Neural crest cell (in vitro differentiated cells): ENCODE measurements around the gene RNF150. TPM values are rescaled to one million over a fixed set of nuclear protein-coding genes. Genes with fewer than 3 reads are reported as not detected.

Source experiments
- DNase-seq: peaks from one replicate; pipeline ENCODE4 v3.0.0; 2021; ENCODE audit warnings: low read depth, mixed read lengths, low spot score
- H3K27ac Mint-ChIP-seq: one replicate; pipeline ENCODE4 v1.8.0; 2021; ENCODE audit warnings: mild to moderate bottlenecking, mixed read lengths; ENCODE audit not compliant: unreplicated experiment
- H3K27me3 Mint-ChIP-seq: 2 replicates; pipeline ENCODE4 v1.8.0; 2021; ENCODE audit warnings: low read depth, mild to moderate bottlenecking, mixed read lengths
- H3K36me3 Mint-ChIP-seq: 2 replicates; pipeline ENCODE4 v1.8.0; 2021; ENCODE audit warnings: low read depth, mild to moderate bottlenecking, mixed read lengths
- H3K4me1 Mint-ChIP-seq: 2 replicates; pipeline ENCODE4 v1.8.0; 2021; ENCODE audit warnings: mixed read lengths
- H3K4me3 Mint-ChIP-seq: one replicate; pipeline ENCODE4 v1.8.0; 2021; ENCODE audit warnings: mild to moderate bottlenecking, mixed read lengths
- H3K9me3 Mint-ChIP-seq: 2 replicates; pipeline ENCODE4 v1.8.0; 2021; ENCODE audit warnings: mixed read lengths
- total RNA-seq: library from RNA; stranded (reverse); gene quantifications from 2 replicates; pipeline ENCODE4 v1.2.1, GENCODE V29; 2021
- TF ChIP-seq, protein P1 (sequence below): fragments of 200-600 bp; sonication (generic); conservative IDR thresholded peaks from 2 replicates; pipeline ENCODE4 v1.5.0; 2021; ENCODE audit warnings: antibody characterized with exemption, mild to moderate bottlenecking

RNF150 gene
- total RNA-seq, 1 donor from 2014 or later = 23.3 TPM

DNA sequence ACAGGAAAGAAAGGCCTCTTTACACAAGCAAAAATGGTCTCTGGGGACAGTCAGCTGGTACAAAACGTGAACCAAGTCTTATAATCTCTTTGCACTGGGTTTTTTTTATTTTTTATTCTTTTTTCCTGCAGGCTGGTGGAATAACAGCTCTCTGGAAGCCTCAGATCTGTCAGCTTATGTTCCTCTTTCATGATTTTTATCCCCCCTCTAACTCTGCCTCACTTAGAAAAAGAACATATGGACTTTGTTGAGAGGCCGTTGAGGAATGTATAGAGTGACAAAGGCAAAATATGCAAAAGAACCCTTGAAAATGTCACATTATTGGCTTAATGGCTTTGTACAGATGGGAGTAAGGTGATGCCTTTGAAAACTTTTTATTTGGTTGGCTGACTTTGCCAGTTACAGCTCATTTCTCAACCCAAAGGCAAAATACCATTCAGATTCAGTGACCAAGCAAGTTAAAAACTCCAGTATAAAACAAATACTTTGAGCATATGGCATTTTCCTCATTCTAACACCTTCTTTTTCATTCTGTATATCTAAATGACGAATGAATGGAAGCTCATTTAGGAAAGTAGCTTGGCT is 111.1 kb downstream of the RNF150 start:
- Mint-ChIP-seq H3K27ac (no peak overlapping the region), H3K27me3 (no peaks in the 10 kb centered on the region), H3K9me3 (no peaks in the 10 kb centered on the region), H3K4me3 (no peak overlapping the region), H3K4me1 (peaks cover 10% of the 10 kb centered on the region), H3K36me3 (no peaks in the 10 kb centered on the region)
- TF ChIP-seq, protein P1, sequence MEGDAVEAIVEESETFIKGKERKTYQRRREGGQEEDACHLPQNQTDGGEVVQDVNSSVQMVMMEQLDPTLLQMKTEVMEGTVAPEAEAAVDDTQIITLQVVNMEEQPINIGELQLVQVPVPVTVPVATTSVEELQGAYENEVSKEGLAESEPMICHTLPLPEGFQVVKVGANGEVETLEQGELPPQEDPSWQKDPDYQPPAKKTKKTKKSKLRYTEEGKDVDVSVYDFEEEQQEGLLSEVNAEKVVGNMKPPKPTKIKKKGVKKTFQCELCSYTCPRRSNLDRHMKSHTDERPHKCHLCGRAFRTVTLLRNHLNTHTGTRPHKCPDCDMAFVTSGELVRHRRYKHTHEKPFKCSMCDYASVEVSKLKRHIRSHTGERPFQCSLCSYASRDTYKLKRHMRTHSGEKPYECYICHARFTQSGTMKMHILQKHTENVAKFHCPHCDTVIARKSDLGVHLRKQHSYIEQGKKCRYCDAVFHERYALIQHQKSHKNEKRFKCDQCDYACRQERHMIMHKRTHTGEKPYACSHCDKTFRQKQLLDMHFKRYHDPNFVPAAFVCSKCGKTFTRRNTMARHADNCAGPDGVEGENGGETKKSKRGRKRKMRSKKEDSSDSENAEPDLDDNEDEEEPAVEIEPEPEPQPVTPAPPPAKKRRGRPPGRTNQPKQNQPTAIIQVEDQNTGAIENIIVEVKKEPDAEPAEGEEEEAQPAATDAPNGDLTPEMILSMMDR = no peak
- no peak for DNase-seq

DNA sequence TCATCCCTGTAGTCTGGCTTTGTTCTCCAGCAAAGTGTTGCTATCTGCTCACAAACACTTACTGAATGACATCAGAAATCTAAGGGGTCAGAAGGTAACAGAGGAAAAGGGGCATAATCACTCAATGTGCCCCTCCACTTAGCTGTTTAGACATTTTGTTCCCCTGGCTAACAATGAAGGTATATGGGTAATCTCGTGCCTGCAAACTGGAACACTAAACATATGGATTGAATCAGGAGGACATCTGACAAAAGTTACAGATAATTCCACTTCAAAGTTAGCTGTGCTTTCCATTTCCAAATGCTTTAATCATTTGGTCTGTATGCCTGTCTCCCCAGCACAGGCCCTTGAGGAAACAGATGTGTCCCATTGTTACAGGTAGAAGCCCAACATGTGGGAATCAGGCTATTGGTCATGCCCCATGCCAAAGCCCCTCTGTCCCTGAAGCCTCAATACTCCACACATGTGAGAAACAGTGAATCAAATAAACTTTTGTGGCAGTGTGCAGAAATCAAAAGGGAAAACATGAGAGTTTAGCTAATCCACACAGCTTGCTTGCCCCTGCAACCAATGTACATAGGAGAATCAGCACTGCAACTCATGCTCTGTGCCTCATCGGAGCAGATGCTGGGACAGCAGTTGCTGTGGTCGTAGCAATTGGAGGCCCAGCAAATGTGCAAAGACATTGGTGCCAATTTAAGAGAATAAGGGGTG is 111.7 kb downstream of the RNF150 start:
- no peaks in the 10 kb centered on the region for H3K9me3 Mint-ChIP-seq
- TF ChIP-seq, protein P1 = no peak
- H3K4me3 Mint-ChIP-seq = no peak overlapping the region
- H3K4me1 Mint-ChIP-seq = peaks cover 10% of the 10 kb centered on the region
- DNase-seq = no peak
- H3K27ac Mint-ChIP-seq = no peak overlapping the region
- no peaks in the 10 kb centered on the region for H3K27me3 Mint-ChIP-seq
- H3K36me3 Mint-ChIP-seq = no peaks in the 10 kb centered on the region

DNA sequence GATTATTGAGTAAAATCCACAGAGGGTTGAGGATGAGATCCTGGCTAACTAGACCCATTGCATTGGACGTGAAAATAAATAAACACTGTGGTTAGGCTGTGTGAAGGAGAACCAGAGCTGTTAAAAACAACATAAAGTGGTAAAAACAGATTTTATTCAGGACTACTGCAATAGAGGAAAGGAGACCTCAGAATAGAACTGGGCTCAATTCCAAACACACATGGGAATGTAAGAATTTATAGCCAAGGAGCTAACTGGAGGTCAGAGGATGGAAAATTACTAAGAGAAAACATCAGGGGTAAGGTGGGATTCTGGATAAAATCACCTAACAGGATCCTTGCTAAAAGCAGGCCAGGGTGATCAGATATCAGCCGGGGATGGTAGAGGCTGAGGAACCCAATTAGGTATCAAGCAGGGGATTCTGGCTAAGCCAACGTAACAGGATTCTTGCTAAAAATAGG is 112.4 kb downstream of the RNF150 start:
- H3K27me3 Mint-ChIP-seq = no peaks in the 10 kb centered on the region
- TF ChIP-seq, protein P1 = no peak

DNA sequence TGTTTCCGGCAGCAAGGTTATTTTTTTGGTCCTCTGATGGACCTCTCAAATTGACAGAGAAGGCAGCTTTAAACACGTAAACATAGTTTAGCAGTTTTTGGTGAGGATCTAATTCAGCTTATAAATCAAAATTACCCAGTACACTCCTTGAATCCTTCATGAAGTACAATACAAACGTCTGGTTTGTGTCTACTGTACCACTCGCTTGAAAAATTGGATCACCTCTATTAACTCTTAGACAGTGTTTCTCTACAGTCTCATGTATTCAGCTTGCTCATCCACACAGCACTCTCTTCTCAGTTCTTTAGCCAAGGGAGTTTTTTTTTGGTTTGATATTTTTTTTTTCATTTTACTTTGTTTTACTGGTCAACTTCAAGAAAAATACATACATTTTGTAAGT is 113.5 kb downstream of the RNF150 start:
- DNase-seq = no peak
- Mint-ChIP-seq H3K4me3 (no peak overlapping the region), H3K27ac (no peak overlapping the region), H3K9me3 (no peaks in the 10 kb centered on the region), H3K27me3 (no peaks in the 10 kb centered on the region), H3K4me1 (peaks cover 10% of the 10 kb centered on the region), H3K36me3 (no peaks in the 10 kb centered on the region)
- TF ChIP-seq, protein P1 = no peak

More for the DNA sequence above, 112.4 kb downstream of the RNF150 start:
- Mint-ChIP-seq H3K4me3 (no peak overlapping the region), H3K4me1 (peaks cover 10% of the 10 kb centered on the region), H3K36me3 (no peaks in the 10 kb centered on the region), H3K9me3 (no peaks in the 10 kb centered on the region), H3K27ac (peak overlapping the region; percentile 22)
- no peak for DNase-seq

DNA sequence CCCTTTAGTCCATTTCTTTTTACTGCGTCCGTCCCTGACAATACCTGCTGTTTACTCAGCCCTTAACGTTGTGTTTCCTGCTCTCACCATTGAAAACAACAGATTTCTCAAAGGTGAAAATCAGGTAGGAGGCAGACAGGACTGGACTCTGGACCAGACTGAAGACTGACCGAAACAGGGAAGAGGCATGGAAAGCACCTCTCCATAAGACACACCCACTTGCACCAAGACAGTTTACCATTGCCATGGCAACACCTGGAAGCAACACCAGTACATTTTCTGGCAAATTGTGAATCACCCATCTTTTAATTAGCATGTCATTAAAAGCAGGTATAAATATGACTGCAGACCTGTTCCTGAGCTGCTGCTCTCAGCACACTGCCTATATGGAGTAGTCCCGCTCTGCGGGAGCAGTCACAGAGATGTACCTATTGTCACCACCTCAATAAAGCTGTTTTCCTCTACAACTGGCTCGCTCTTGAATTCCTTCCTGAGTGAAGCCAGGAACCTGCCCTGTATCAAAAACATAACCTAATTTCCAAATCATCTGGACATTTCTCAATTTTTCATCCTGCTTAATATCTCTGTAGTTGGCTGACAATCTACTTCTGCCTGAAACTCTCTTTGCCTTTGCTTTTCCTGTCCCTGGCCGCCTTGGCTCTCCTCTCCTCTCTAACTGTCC is 117.0 kb downstream of the RNF150 start:
- no peaks in the 10 kb centered on the region for H3K36me3 Mint-ChIP-seq
- TF ChIP-seq, protein P1 = no peak
- DNase-seq = no peak
- no peak overlapping the region for H3K27ac Mint-ChIP-seq
- H3K9me3 Mint-ChIP-seq = no peaks in the 10 kb centered on the region
- no peak overlapping the region for H3K4me3 Mint-ChIP-seq
- H3K4me1 Mint-ChIP-seq = no peaks in the 10 kb centered on the region
- H3K27me3 Mint-ChIP-seq = no peaks in the 10 kb centered on the region
